ENCODE results near the gene YPEL4. TPM values are rescaled to one million over a fixed set of nuclear protein-coding genes. Genes with fewer than 3 reads are reported as not detected.

Gene YPEL4
- total RNA-seq, 1 experiment from 2014 or later = 0.28 TPM

GRCh38 chr11:57597461-57597915 lies 52.2 kb downstream of the YPEL4 start, which contains the start of gene SERPING1:
Gene SERPING1, plus strand, starts transcription at chr11:57597685. Its CDS starts 586 bp downstream, at chr11:57598271.
- Mint-ChIP-seq H3K4me1 (ENCODE audit: low read depth, unreplicated experiment) (peaks cover 27% of the 10 kb centered on the region), H3K9me3 (ENCODE audit: low read depth, unreplicated experiment) (no peaks in the 10 kb centered on the region), H3K36me3 (ENCODE audit: insufficient read depth, unreplicated experiment) (peaks cover 8% of the 10 kb centered on the region), H3K4me3 (ENCODE audit: low read depth, unreplicated experiment) (peak within 1 kb of the TSS; percentile 54), H3K27ac (ENCODE audit: unreplicated experiment) (no peak within 1 kb of the TSS), H3K27me3 (ENCODE audit: unreplicated experiment) (peaks cover 29% of the 10 kb centered on the region)
- TF ChIP-seq CTCF (IDR thresholded peaks at IDR 0.05; ENCODE audit: unreplicated experiment) = no peak
- CTCF ChIA-PET = interaction anchor here (0.6 kb wide), 1 partner anchor 16 kb away, joined by 4 read pairs; no protein-coding TSS in a partner anchor
- DNase-seq = peak; percentile 18
- no TSS peak for BruUV-seq (replicated peaks)
- intact Hi-C loops (cut with micrococcal nuclease; ENCODE audit: unreplicated experiment) = no loop called here

GRCh38 chr11:57596266-57596885 lies 53.3 kb downstream of the YPEL4 start:
- Mint-ChIP-seq H3K27me3 (ENCODE audit: unreplicated experiment) (peaks cover 29% of the 10 kb centered on the region), H3K4me1 (ENCODE audit: low read depth, unreplicated experiment) (peaks cover 27% of the 10 kb centered on the region), H3K36me3 (ENCODE audit: insufficient read depth, unreplicated experiment) (peaks cover 8% of the 10 kb centered on the region), H3K4me3 (ENCODE audit: low read depth, unreplicated experiment) (no peak overlapping the region), H3K9me3 (ENCODE audit: low read depth, unreplicated experiment) (no peaks in the 10 kb centered on the region), H3K27ac (ENCODE audit: unreplicated experiment) (no peak overlapping the region)
- no TSS peak for BruUV-seq (replicated peaks)
- intact Hi-C loops (cut with micrococcal nuclease; ENCODE audit: unreplicated experiment) = no loop called here
- DNase-seq = no peak
- no peak for TF ChIP-seq CTCF (IDR thresholded peaks at IDR 0.05; ENCODE audit: unreplicated experiment)
- CTCF ChIA-PET = interaction anchor here (0.6 to 1.1 kb wide), 3 partner anchors 28 to 43 kb away, joined by 3 to 4 read pairs (median 3); no protein-coding TSS in a partner anchor

Small RNA genes within 50 kb of the gene (microRNA-seq; reads per million reads assigned to microRNA genes)
- gene MIR130A = 3,785 reads per million, percentile 91 among the genes with 10 or more reads in this experiment

Other genes starting within 250 kb of the YPEL4 start
- gene SLC43A3, start 222.8 kb downstream of the YPEL4 start, total RNA-seq (2022) = 91.8 and 127 TPM in 2 replicates
- gene RTN4RL2, start 189.4 kb downstream of the YPEL4 start, total RNA-seq (2022) = 1.9 and 3.6 TPM in 2 replicates
- 9.5 and 12.5 TPM in 2 replicates for gene SLC43A1, start 134.2 kb downstream of the YPEL4 start, total RNA-seq (2022)
- 68.5 and 73.5 TPM in 2 replicates for gene TIMM10, start 119.2 kb downstream of the YPEL4 start, total RNA-seq (2022)
- not detected in 2 replicates for gene SMTNL1, start 112.3 kb downstream of the YPEL4 start, total RNA-seq (2022)
- gene UBE2L6, start 82.2 kb downstream of the YPEL4 start, total RNA-seq (2022) = 80.8 and 170 TPM in 2 replicates
- gene SERPING1, start 52.2 kb downstream of the YPEL4 start, total RNA-seq (2022) = 61.8 and 112 TPM in 2 replicates
- gene CLP1, start 7.8 kb upstream of the YPEL4 start, total RNA-seq (2022) = 15.2 and 18.6 TPM in 2 replicates
- 85.9 and 95.3 TPM in 2 replicates for gene ZDHHC5, start 18.2 kb upstream of the YPEL4 start, total RNA-seq (2022)
- gene MED19, start 62.3 kb upstream of the YPEL4 start, total RNA-seq (2022) = 21.2 and 24.4 TPM in 2 replicates
- 146 and 152 TPM in 2 replicates for gene TMX2, start 62.7 kb upstream of the YPEL4 start, total RNA-seq (2022)
- 124 and 131 TPM in 2 replicates for gene SELENOH, start 91.6 kb upstream of the YPEL4 start, total RNA-seq (2022)
- gene BTBD18, start 101.9 kb upstream of the YPEL4 start, total RNA-seq (2022) = not detected in 2 replicates
- 318 and 323 TPM in 2 replicates for gene CTNND1, start 111.9 kb upstream of the YPEL4 start, total RNA-seq (2022)